ENCODE measurements around the gene OR10A6.

The OR10A6 gene

DNA sequence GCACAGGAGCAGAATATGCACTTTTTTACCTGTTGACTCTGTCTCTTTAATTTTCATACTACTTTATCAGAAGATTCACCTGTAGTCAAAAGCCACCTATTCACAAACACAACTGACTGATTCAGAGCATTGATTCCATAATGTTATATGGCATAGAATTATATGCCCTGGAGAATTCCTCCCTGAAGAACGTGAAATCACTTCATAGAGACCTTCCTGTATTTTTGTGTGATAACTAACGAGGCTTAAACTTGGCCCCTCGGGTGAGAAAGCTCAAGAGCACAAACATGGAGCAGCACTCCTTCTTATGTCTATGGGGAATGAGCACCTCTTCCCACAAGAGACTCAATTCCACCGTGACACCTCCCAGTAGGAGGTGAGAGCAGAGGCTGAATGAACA, at the start of gene OR10A6:
TSS of gene OR10A6 (minus strand) at position 101 of the 400 bp plus-strand sequence. CDS start 2,606 bp downstream, outside the sequence.
- DNase-seq = no peak
- TF ChIP-seq GATA1 (IDR thresholded peaks at IDR 0.05; ENCODE audit: low read depth, low read length) = no peak

- TF ChIP-seq GATA1 (IDR thresholded peaks at IDR 0.05; ENCODE audit: low read depth, low read length) = no peak
- no peak for TF ChIP-seq POLR2A (IDR thresholded peaks at IDR 0.05; ENCODE audit: low read length)
These were observed 46.3 kb upstream of the OR10A6 start for GRCh38 chr11:7977232-7977917.

DNA sequence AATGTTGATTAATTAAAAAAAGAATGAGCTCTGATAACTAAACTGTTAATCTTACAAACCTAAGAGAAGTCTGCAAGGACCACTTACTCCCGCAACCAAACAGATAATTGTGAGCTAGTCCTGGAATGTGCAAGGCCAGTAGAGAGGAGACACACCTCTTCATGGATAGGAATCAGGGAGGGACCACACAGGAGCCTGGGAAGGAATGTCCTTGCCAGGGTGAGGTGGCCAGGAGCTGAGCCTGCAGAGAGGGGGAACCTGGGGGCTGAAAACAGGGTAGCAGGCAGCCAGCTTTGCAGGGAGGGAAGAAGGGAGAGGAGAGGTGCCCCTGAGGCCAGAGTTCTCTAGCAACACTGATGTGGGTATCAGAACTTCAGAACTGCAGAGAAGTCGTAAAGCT, 43.6 kb upstream of the OR10A6 start:
- no peak for TF ChIP-seq POLR2A (IDR thresholded peaks at IDR 0.05; ENCODE audit: low read length)
- no peak for TF ChIP-seq GATA1 (IDR thresholded peaks at IDR 0.05; ENCODE audit: low read depth, low read length)
- no peak for DNase-seq

More at GRCh38 chr11:7977232-7977917, 46.3 kb upstream of the OR10A6 start:
- DNase-seq = peak; percentile 57 to 76

DNA sequence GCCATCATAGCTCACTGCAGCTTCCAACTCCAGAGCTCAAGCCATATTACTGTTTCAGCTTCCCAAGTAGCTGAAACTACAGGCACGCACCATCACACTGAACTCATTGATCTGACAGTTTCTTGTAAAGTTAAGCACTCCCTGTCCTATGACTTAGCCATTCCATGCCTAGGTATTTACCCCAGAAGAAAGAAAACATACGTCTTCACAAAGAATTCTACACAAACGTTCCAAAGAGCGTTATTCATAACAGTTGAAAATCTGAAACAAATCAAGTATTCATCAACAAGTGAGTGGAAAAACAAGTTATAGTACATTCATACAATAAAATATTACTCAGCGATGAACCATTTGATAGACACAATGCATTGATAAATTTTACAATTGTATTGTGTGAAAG, 41.9 kb upstream of the OR10A6 start:
- no peak for TF ChIP-seq GATA1 (IDR thresholded peaks at IDR 0.05; ENCODE audit: low read depth, low read length)
- TF ChIP-seq POLR2A (IDR thresholded peaks at IDR 0.05; ENCODE audit: low read length) = no peak
- no peak for DNase-seq

DNA sequence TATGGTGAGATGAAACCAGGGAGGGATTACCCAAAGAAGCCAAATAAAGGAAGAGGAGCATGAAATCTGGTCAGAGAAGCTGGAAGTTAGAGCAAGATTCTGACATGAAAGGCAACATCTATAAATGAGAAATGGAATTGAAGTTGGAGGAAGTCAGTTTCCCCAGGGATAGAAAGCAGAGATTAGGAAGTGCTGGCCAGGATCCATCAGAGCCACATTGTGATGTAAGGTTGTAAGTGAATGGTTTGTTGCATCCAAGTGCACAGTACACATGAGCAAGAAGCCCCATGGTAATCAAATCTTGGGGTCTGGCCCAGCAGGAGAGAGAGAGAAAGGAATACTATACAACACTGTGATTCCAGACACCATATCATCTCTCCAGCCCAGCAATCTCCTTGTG, 40.8 kb upstream of the OR10A6 start:
- no peak for DNase-seq
- TF ChIP-seq GATA1 (IDR thresholded peaks at IDR 0.05; ENCODE audit: low read depth, low read length) (no peak), POLR2A (IDR thresholded peaks at IDR 0.05; ENCODE audit: low read length) (no peak)

DNA sequence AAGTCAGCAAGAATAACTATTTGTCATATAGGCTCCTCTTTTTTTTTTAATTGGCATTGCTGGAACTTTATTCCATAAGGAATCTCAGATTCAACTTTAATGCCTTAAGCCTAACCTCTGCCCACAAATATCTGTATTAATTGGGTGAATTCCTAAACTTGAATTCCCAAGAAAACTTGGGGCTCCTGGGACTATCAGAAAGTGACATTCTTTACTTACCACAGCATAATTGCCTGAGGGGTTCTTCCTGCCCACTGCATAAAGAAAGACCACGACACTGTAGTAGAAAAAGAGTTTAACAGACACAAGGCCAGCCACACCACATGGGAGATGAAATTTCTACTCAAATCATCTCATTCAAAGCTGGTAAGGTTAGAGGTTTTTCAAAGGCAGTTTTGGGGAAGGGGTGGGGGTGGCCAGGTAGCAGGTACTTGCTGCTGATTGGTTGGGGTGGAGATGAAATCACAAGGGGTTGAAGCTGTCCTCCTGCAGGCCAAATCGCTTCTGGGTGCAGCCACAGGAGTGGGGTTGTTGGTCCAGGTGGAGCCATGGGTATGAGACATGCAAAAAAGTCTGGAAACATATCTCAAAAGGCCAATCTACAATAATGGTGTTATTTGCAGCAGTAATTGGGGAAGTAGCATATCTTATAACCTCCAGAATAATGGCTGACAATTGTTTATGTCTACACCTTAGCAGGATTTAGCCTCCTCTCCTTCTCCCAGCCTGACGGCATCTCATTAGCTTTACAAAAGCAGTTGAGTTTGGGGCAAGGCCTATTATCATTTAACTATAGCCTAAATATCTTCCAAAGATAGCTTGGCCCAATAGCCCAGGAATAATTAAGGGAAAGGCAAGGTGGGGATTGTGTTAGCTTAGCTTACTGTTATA, 38.9 kb upstream of the OR10A6 start:
- no peak for DNase-seq
- TF ChIP-seq POLR2A (IDR thresholded peaks at IDR 0.05; ENCODE audit: low read length) = no peak
- no peak for TF ChIP-seq GATA1 (IDR thresholded peaks at IDR 0.05; ENCODE audit: low read depth, low read length)

GRCh38 chr11:7968686-7969085, 37.6 kb upstream of the OR10A6 start:
- TF ChIP-seq POLR2A (IDR thresholded peaks at IDR 0.05; ENCODE audit: low read length) (no peak), GATA1 (IDR thresholded peaks at IDR 0.05; ENCODE audit: low read depth, low read length) (no peak)

DNA sequence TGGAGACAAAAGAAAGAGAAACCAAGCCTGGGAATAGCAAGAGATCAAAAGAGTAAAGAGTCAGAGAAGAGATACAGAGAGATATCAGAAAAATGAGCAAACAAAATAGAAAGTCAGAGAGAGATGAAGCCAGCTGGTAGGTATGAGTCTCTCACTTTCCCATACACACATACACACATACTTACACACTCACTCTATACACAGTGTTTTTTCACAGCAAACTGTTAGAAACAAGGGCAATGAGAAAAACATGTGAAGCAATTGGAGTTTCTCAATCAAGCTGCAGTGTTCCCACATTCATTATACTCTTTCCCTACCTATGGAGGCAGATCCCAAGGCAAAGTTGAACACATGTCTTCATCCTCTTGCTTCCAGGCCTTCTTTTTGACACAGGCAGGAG, 36.8 kb upstream of the OR10A6 start:
- no peak for DNase-seq
- no peak for TF ChIP-seq POLR2A (IDR thresholded peaks at IDR 0.05; ENCODE audit: low read length)
- no peak for TF ChIP-seq GATA1 (IDR thresholded peaks at IDR 0.05; ENCODE audit: low read depth, low read length)

More at GRCh38 chr11:7968686-7969085, 37.6 kb upstream of the OR10A6 start:
- no peak for DNase-seq

GRCh38 chr11:7967097-7967496, 36.0 kb upstream of the OR10A6 start:
- DNase-seq = no peak
- TF ChIP-seq GATA1 (IDR thresholded peaks at IDR 0.05; ENCODE audit: low read depth, low read length) (no peak), POLR2A (IDR thresholded peaks at IDR 0.05; ENCODE audit: low read length) (no peak)

DNA sequence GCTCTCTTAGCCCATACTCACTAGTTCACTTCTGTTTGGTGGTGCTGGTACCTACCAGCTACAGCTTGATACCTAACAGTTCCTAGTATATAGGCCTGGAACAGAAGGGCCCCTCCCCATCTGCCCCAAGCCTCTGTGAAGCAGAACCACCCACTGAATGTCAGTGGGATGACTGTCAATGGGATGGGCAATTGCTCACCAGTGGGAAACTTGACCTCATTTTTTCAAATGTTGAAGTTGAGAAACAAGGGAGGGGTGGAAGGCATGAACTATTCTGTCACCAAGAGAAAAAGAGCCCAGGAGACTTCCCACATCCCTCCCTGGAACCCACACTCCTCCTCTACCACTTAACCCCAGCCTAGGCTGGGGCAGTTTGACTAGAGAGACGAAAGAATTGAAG, 34.3 kb upstream of the OR10A6 start, which contains the start of gene NLRP10:
TSS of gene NLRP10 (minus strand) at position 62 of the 400 bp plus-strand sequence. CDS start 1,952 bp downstream, outside the sequence.
- no peak for DNase-seq
- no peak for TF ChIP-seq POLR2A (IDR thresholded peaks at IDR 0.05; ENCODE audit: low read length)
- no peak for TF ChIP-seq GATA1 (IDR thresholded peaks at IDR 0.05; ENCODE audit: low read depth, low read length)

GRCh38 chr11:7964873-7965272, 33.8 kb upstream of the OR10A6 start:
- DNase-seq = no peak
- TF ChIP-seq GATA1 (IDR thresholded peaks at IDR 0.05; ENCODE audit: low read depth, low read length) = no peak
- no peak for TF ChIP-seq POLR2A (IDR thresholded peaks at IDR 0.05; ENCODE audit: low read length)

- TF ChIP-seq POLR2A (IDR thresholded peaks at IDR 0.05; ENCODE audit: low read length) = no peak
- no peak for TF ChIP-seq GATA1 (IDR thresholded peaks at IDR 0.05; ENCODE audit: low read depth, low read length)
- no peak for DNase-seq
These were observed 33.2 kb upstream of the OR10A6 start for GRCh38 chr11:7964261-7964660.

GRCh38 chr11:7955191-7955590, 24.1 kb upstream of the OR10A6 start:
- no peak for DNase-seq
- TF ChIP-seq GATA1 (IDR thresholded peaks at IDR 0.05; ENCODE audit: low read depth, low read length) (no peak), POLR2A (IDR thresholded peaks at IDR 0.05; ENCODE audit: low read length) (no peak)

GRCh38 chr11:7949934-7950333, 18.9 kb upstream of the OR10A6 start:
- no peak for DNase-seq
- TF ChIP-seq POLR2A (IDR thresholded peaks at IDR 0.05; ENCODE audit: low read length) (no peak), GATA1 (IDR thresholded peaks at IDR 0.05; ENCODE audit: low read depth, low read length) (no peak)
